WTC11 (cell line): ENCODE results near the gene STX17. TPM values are rescaled to one million over a fixed set of nuclear protein-coding genes. Genes with fewer than 3 reads are reported as not detected.
A peak's percentile ranks its signal among the peaks of the same experiment; 100 is the strongest.

Experiments used
- ATAC-seq: fragments of 200-7000 bp; cut with Tn5 transposase; 2 replicates; pipeline ENCODE4 v1.10.0; 2021; ENCODE audit warnings: mild to moderate bottlenecking, moderate library complexity
- CTCF ChIA-PET: fragments of 300-600 bp; sonication (Branson Sonifier 250); formaldehyde crosslinking; loops from one replicate; lab custom pipeline; 2021; ENCODE audit warnings: antibody characterized with exemption; lab: Charles Lee
- POLR2A ChIA-PET: fragments of 350-600 bp; sonication (Branson Sonifier 250); formaldehyde crosslinking; loops from one replicate; lab custom pipeline; 2021; ENCODE audit warnings: antibody characterized with exemption; lab: Charles Lee
- DNase-seq: peaks from one replicate; pipeline ENCODE4 v3.0.0; 2021; ENCODE audit warnings: low spot score
- H3K27ac Mint-ChIP-seq: 2 replicates; pipeline ENCODE4 v1.8.0; 2021; ENCODE audit warnings: mixed read lengths
- H3K27me3 Mint-ChIP-seq: 2 replicates; pipeline ENCODE4 v1.8.0; 2021; ENCODE audit warnings: low read depth, mild to moderate bottlenecking, moderate library complexity, mixed read lengths
- H3K36me3 Mint-ChIP-seq: 2 replicates; pipeline ENCODE4 v1.8.0; 2021; ENCODE audit warnings: mixed read lengths
- H3K4me1 Mint-ChIP-seq: 2 replicates; pipeline ENCODE4 v1.8.0; 2022; ENCODE audit warnings: mixed read lengths
- H3K4me3 Mint-ChIP-seq: 2 replicates; pipeline ENCODE4 v1.8.0; 2021; ENCODE audit warnings: mild to moderate bottlenecking, moderate library complexity, mixed read lengths
- H3K9me3 Mint-ChIP-seq: 2 replicates; pipeline ENCODE4 v1.8.0; 2021; ENCODE audit warnings: mixed read lengths
- ATF1 ChIP-seq: sonication (generic); formaldehyde crosslinking; IDR thresholded peaks from 2 replicates; pipeline ENCODE4 v1.8.1; 2023; ENCODE audit warnings: mild to moderate bottlenecking, moderate library complexity, missing genetic modification reagents
- CBFB ChIP-seq: sonication (generic); formaldehyde crosslinking; IDR thresholded peaks from 2 replicates; pipeline ENCODE4 v1.8.1; 2022; ENCODE audit warnings: mild to moderate bottlenecking, low read depth, missing genetic modification reagents
- ETV6 ChIP-seq: sonication (generic); formaldehyde crosslinking; IDR thresholded peaks from 2 replicates; pipeline ENCODE4 v1.8.1; 2022; ENCODE audit warnings: mild to moderate bottlenecking, missing genetic modification reagents
- FOXJ3 ChIP-seq: sonication (generic); formaldehyde crosslinking; IDR thresholded peaks from 2 replicates; pipeline ENCODE4 v1.9.0; 2021; ENCODE audit warnings: missing genetic modification reagents, mild to moderate bottlenecking, borderline replicate concordance
- FOXK1 ChIP-seq: sonication (generic); formaldehyde crosslinking; IDR thresholded peaks from 2 replicates; pipeline ENCODE4 v1.8.0; 2022; ENCODE audit warnings: mild to moderate bottlenecking, moderate library complexity, missing genetic modification reagents
- FOXP1 ChIP-seq: sonication (generic); formaldehyde crosslinking; IDR thresholded peaks from 2 replicates; pipeline ENCODE4 v1.8.0; 2022; ENCODE audit warnings: missing genetic modification reagents, mild to moderate bottlenecking, moderate library complexity, borderline replicate concordance
- GTF2I ChIP-seq: fragments of 250-450 bp; sonication (Bioruptor Pico); conservative IDR thresholded peaks from 2 replicates; pipeline ENCODE4 v1.4.0; 2021; ENCODE audit warnings: mild to moderate bottlenecking
- MXD4 ChIP-seq: fragments of 250-450 bp; sonication (Bioruptor Pico); IDR thresholded peaks from 2 replicates; pipeline ENCODE4 v1.8.0; 2021; ENCODE audit warnings: mild to moderate bottlenecking, moderate library complexity, borderline replicate concordance
- PRDM15 ChIP-seq: sonication (generic); formaldehyde crosslinking; IDR thresholded peaks from 2 replicates; pipeline ENCODE4 v1.8.0; 2022; ENCODE audit warnings: missing genetic modification reagents
- ZNF138 ChIP-seq: sonication (generic); formaldehyde crosslinking; conservative IDR thresholded peaks from 2 replicates; pipeline ENCODE4 v1.8.1; 2022; ENCODE audit warnings: mild to moderate bottlenecking, moderate library complexity, missing genetic modification reagents
- ZNF219 ChIP-seq: sonication (generic); formaldehyde crosslinking; IDR thresholded peaks from 2 replicates; pipeline ENCODE4 v1.8.0; 2023; ENCODE audit warnings: missing genetic modification reagents, mild to moderate bottlenecking, borderline replicate concordance
- ZNF396 ChIP-seq: fragments of 250-450 bp; sonication (Bioruptor Pico); IDR thresholded peaks from 2 replicates; pipeline ENCODE4 v1.8.0; 2021; ENCODE audit warnings: mild to moderate bottlenecking, moderate library complexity, borderline replicate concordance
- total RNA-seq: library from RNA; stranded (reverse); gene quantifications from 3 replicates; pipeline ENCODE4 v1.2.3, GENCODE V29; 2021
- TF ChIP-seq, protein P1 (sequence below): sonication (generic); formaldehyde crosslinking; IDR thresholded peaks from 2 replicates; pipeline ENCODE4 v1.8.1; 2022; ENCODE audit warnings: low read depth, mild to moderate bottlenecking, moderate library complexity, missing genetic modification reagents, borderline replicate concordance
- TF ChIP-seq, protein P2 (sequence below): sonication (generic); formaldehyde crosslinking; IDR thresholded peaks from 2 replicates; pipeline ENCODE4 v1.8.1; 2023; ENCODE audit warnings: mild to moderate bottlenecking, moderate library complexity, missing genetic modification reagents
- TF ChIP-seq, protein P3 (sequence below): fragments of 250-450 bp; sonication (Bioruptor Pico); conservative IDR thresholded peaks from 2 replicates; pipeline ENCODE4 v1.9.0; 2021; ENCODE audit warnings: mild to moderate bottlenecking
- TF ChIP-seq, protein P4 (sequence below): fragments of 250-450 bp; sonication (Bioruptor Pico); IDR thresholded peaks from 2 replicates; pipeline ENCODE4 v2.1.2; 2022; ENCODE audit warnings: mild to moderate bottlenecking, moderate library complexity
- TF ChIP-seq, protein P5 (sequence below): sonication (generic); formaldehyde crosslinking; IDR thresholded peaks from 2 replicates; pipeline ENCODE4 v1.8.0; 2022; ENCODE audit warnings: mild to moderate bottlenecking, missing genetic modification reagents
- TF ChIP-seq, protein P6 (sequence below): sonication (generic); formaldehyde crosslinking; IDR thresholded peaks from 2 replicates; pipeline ENCODE4 v1.8.1; 2023; ENCODE audit warnings: mild to moderate bottlenecking, missing genetic modification reagents, moderate library complexity

Gene STX17
- total RNA-seq, 1 experiment from 2014 or later: 22.1 TPM

DNA sequence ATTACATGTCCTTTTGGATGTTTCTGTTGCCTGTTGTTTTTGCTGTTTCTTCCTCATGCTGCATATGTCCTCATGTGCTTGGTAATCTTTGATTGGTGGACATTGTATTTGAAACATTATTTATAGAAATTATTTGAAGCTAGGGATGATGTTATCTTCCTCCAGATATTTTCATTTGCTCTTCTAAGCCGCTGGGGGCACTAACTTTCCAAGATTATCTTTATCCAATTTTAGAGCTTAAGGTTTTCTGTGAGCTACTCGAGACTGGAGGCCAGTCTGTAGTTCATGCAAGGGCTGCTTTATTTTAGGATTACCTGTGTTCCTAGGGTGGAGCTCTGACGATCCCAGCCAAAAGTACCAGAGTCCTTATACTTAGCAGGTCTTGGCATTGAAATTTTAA lies 40.9 kb downstream of the STX17 start:
- H3K27me3 Mint-ChIP-seq: no peaks in the 10 kb centered on the region
- 0 out of 2 replicates have a peak, but pooled peaks cover 3% of the 10 kb centered on the region for H3K9me3 Mint-ChIP-seq
- peak; percentile 51 for ATAC-seq
- H3K4me3 Mint-ChIP-seq: no peak overlapping the region
- POLR2A ChIA-PET: interaction anchor here (0.5 kb wide), 1 partner anchor 118 kb away, joined by 3 read pairs; no protein-coding TSS in a partner anchor
- DNase-seq: no peak
- TF ChIP-seq FOXP1 (no peak), GTF2I (CRISPR knock-in tag) (no peak), CBFB (CRISPR knock-in tag) (no peak), PRDM15 (CRISPR knock-in tag) (no peak), ZNF138 (CRISPR knock-in tag) (no peak), FOXJ3 (CRISPR knock-in tag) (no peak), ATF1 (CRISPR knock-in tag) (no peak)
- TF ChIP-seq, protein P1, sequence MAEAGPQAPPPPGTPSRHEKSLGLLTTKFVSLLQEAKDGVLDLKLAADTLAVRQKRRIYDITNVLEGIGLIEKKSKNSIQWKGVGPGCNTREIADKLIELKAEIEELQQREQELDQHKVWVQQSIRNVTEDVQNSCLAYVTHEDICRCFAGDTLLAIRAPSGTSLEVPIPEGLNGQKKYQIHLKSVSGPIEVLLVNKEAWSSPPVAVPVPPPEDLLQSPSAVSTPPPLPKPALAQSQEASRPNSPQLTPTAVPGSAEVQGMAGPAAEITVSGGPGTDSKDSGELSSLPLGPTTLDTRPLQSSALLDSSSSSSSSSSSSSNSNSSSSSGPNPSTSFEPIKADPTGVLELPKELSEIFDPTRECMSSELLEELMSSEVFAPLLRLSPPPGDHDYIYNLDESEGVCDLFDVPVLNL (CRISPR knock-in tag): no peak
- TF ChIP-seq, protein P2, sequence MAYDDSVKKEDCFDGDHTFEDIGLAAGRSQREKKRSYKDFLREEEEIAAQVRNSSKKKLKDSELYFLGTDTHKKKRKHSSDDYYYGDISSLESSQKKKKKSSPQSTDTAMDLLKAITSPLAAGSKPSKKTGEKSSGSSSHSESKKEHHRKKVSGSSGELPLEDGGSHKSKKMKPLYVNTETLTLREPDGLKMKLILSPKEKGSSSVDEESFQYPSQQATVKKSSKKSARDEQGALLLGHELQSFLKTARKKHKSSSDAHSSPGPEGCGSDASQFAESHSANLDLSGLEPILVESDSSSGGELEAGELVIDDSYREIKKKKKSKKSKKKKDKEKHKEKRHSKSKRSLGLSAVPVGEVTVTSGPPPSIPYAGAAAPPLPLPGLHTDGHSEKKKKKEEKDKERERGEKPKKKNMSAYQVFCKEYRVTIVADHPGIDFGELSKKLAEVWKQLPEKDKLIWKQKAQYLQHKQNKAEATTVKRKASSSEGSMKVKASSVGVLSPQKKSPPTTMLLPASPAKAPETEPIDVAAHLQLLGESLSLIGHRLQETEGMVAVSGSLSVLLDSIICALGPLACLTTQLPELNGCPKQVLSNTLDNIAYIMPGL (CRISPR knock-in tag): no peak
- CTCF ChIA-PET: interaction anchor here (0.6 to 1.5 kb wide), 22 partner anchors 16 to 763 kb away, joined by 3 to 17 read pairs (median 4); no protein-coding TSS in a partner anchor
- H3K36me3 Mint-ChIP-seq: peaks cover 4% of the 10 kb centered on the region; the same call in 1 of the 2 replicates
- H3K4me1 Mint-ChIP-seq: no peaks in the 10 kb centered on the region
- no peak overlapping the region for H3K27ac Mint-ChIP-seq

GRCh38 chr9:99948482-99948881 lies 42.0 kb downstream of the STX17 start:
- TF ChIP-seq MXD4 (CRISPR knock-in tag): no peak
- TF ChIP-seq, protein P3, sequence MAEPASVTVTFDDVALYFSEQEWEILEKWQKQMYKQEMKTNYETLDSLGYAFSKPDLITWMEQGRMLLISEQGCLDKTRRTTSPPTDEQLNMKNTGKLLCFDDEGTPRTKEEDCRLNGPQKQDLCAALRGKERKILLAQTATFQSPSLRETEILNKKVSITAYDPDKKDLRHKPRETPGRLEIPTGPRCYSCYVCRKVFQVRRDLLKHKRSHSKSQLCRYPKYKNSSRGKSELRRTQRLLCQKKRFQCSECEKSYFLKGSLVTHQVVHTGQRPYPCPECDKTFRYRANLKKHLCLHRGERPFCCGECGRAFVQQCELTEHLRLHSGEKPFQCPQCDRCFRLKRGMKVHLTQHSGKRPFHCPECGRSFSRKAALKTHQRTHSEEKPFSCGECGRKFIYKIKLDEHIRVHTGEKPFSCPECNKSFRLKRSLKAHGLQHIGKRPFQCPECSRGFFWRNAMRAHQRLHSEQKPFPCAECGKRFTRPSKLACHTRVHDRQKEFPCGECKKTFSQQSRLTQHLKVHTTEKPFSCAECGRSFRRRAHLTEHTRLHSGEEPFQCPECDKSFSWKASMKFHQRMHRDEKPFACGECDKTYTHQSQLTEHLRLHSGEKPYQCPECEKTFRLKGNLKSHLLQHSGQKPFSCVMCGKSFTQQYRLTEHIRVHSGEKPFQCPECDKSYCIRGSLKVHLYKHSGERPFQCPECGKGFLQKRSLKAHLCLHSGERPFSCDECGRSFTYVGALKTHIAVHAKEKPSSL (CRISPR knock-in tag): no peak
- TF ChIP-seq, protein P4, sequence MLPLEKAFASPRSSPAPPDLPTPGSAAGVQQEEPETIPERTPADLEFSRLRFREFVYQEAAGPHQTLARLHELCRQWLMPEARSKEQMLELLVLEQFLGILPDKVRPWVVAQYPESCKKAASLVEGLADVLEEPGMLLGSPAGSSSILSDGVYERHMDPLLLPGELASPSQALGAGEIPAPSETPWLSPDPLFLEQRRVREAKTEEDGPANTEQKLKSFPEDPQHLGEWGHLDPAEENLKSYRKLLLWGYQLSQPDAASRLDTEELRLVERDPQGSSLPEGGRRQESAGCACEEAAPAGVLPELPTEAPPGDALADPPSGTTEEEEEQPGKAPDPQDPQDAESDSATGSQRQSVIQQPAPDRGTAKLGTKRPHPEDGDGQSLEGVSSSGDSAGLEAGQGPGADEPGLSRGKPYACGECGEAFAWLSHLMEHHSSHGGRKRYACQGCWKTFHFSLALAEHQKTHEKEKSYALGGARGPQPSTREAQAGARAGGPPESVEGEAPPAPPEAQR (CRISPR knock-in tag): no peak
- no peak for TF ChIP-seq ZNF138 (CRISPR knock-in tag)
- no peak for TF ChIP-seq ZNF219
- no peak for TF ChIP-seq FOXK1 (CRISPR knock-in tag)
- no peak for TF ChIP-seq ETV6 (CRISPR knock-in tag)
- TF ChIP-seq, protein P5, sequence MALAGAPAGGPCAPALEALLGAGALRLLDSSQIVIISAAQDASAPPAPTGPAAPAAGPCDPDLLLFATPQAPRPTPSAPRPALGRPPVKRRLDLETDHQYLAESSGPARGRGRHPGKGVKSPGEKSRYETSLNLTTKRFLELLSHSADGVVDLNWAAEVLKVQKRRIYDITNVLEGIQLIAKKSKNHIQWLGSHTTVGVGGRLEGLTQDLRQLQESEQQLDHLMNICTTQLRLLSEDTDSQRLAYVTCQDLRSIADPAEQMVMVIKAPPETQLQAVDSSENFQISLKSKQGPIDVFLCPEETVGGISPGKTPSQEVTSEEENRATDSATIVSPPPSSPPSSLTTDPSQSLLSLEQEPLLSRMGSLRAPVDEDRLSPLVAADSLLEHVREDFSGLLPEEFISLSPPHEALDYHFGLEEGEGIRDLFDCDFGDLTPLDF (CRISPR knock-in tag): no peak
- no peak for TF ChIP-seq GTF2I (CRISPR knock-in tag)
- TF ChIP-seq, protein P6, sequence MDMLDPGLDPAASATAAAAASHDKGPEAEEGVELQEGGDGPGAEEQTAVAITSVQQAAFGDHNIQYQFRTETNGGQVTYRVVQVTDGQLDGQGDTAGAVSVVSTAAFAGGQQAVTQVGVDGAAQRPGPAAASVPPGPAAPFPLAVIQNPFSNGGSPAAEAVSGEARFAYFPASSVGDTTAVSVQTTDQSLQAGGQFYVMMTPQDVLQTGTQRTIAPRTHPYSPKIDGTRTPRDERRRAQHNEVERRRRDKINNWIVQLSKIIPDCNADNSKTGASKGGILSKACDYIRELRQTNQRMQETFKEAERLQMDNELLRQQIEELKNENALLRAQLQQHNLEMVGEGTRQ (CRISPR knock-in tag): no peak
- no peak for TF ChIP-seq ZNF396 (CRISPR knock-in tag)
- no peak for ATAC-seq
- no peak for DNase-seq
- Mint-ChIP-seq H3K27me3 (no peaks in the 10 kb centered on the region), H3K9me3 (0 out of 2 replicates have a peak, but pooled peaks cover 3% of the 10 kb centered on the region), H3K27ac (no peak overlapping the region), H3K36me3 (peaks cover 4% of the 10 kb centered on the region; the same call in 1 of the 2 replicates), H3K4me3 (no peak overlapping the region), H3K4me1 (no peaks in the 10 kb centered on the region)
- ChIA-PET POLR2A (no interaction called here), CTCF (interaction anchor here (1.0 to 1.5 kb wide), 2 partner anchors 31 to 49 kb away, joined by 3 to 5 read pairs; no protein-coding TSS in a partner anchor)
